Measurements from ENCODE around the gene LRRC25.
A peak's percentile ranks its signal among the peaks of the same experiment; 100 is the strongest.

The LRRC25 gene

GRCh38 chr19:18443406-18443805 lies 46.0 kb upstream of the LRRC25 start:
- TF ChIP-seq CTCF (conservative IDR thresholded peaks at IDR 0.05; ENCODE audit: control insufficient read depth, insufficient read depth, low read depth, low read length): no peak
- no peak overlapping the region for H3K4me3 ChIP-seq (ENCODE audit: control insufficient read depth, low read depth, low read length)
- DNase-seq (ENCODE audit: low read depth): no peak

- DNase-seq (ENCODE audit: low read depth): no peak
- TF ChIP-seq CTCF (conservative IDR thresholded peaks at IDR 0.05; ENCODE audit: control insufficient read depth, insufficient read depth, low read depth, low read length): no peak
- H3K4me3 ChIP-seq (ENCODE audit: control insufficient read depth, low read depth, low read length): no peak overlapping the region
Observed at GRCh38 chr19:18442941-18443340, 45.5 kb upstream of the LRRC25 start.

GRCh38 chr19:18441804-18442788 lies 44.7 kb upstream of the LRRC25 start:
- DNase-seq (ENCODE audit: low read depth): no peak
- TF ChIP-seq CTCF (conservative IDR thresholded peaks at IDR 0.05; ENCODE audit: control insufficient read depth, insufficient read depth, low read depth, low read length): no peak
- no peak overlapping the region for H3K4me3 ChIP-seq (ENCODE audit: control insufficient read depth, low read depth, low read length)

GRCh38 chr19:18440936-18441803 lies 43.7 kb upstream of the LRRC25 start:
- no peak for DNase-seq (ENCODE audit: low read depth)
- no peak overlapping the region for H3K4me3 ChIP-seq (ENCODE audit: control insufficient read depth, low read depth, low read length)
- TF ChIP-seq CTCF (conservative IDR thresholded peaks at IDR 0.05; ENCODE audit: control insufficient read depth, insufficient read depth, low read depth, low read length): no peak

- DNase-seq (ENCODE audit: low read depth): no peak
- peak; percentile 27 for TF ChIP-seq CTCF (conservative IDR thresholded peaks at IDR 0.05; ENCODE audit: control insufficient read depth, insufficient read depth, low read depth, low read length)
Observed at GRCh38 chr19:18440415-18440877, 43.0 kb upstream of the LRRC25 start.

GRCh38 chr19:18439910-18440237 lies 42.5 kb upstream of the LRRC25 start:
- DNase-seq (ENCODE audit: low read depth): no peak
- no peak for TF ChIP-seq CTCF (conservative IDR thresholded peaks at IDR 0.05; ENCODE audit: control insufficient read depth, insufficient read depth, low read depth, low read length)
- no peak overlapping the region for H3K4me3 ChIP-seq (ENCODE audit: control insufficient read depth, low read depth, low read length)

More at GRCh38 chr19:18440415-18440877, 43.0 kb upstream of the LRRC25 start:
- no peak overlapping the region for H3K4me3 ChIP-seq (ENCODE audit: control insufficient read depth, low read depth, low read length)

All from fibroblast of mammary gland (primary cell).